GM10248 (cell line): Measurements from ENCODE around the gene DUS1L.
A peak's percentile ranks its signal among the peaks of the same experiment; 100 is the strongest.

ENCODE experiments used
- CTCF ChIA-PET: fragments of 300-600 bp; sonication (Branson Sonifier 250); formaldehyde crosslinking; extraction: SDS; loops from one replicate; lab custom pipeline; 2021; ENCODE audit warnings: antibody characterized with exemption; lab: Yijun Ruan, JAX
- POLR2A ChIA-PET: fragments of 350-650 bp; sonication (Branson Sonifier 250); formaldehyde crosslinking; extraction: SDS; loops from one replicate; lab custom pipeline; 2020; ENCODE audit warnings: antibody characterized with exemption; lab: Yijun Ruan, JAX
- DNase-seq: peaks from one replicate; pipeline ENCODE4 v3.0.0; 2012; ENCODE audit errors: extremely low spot score
- TF ChIP-seq, protein P1 (sequence below): IDR thresholded peaks from 2 replicates; pipeline ENCODE4 v1.5.1; 2012; ENCODE audit warnings: mild to moderate bottlenecking, low read depth; ENCODE audit errors: extremely low read depth, missing control alignments, control extremely low read depth

The DUS1L gene

DNA sequence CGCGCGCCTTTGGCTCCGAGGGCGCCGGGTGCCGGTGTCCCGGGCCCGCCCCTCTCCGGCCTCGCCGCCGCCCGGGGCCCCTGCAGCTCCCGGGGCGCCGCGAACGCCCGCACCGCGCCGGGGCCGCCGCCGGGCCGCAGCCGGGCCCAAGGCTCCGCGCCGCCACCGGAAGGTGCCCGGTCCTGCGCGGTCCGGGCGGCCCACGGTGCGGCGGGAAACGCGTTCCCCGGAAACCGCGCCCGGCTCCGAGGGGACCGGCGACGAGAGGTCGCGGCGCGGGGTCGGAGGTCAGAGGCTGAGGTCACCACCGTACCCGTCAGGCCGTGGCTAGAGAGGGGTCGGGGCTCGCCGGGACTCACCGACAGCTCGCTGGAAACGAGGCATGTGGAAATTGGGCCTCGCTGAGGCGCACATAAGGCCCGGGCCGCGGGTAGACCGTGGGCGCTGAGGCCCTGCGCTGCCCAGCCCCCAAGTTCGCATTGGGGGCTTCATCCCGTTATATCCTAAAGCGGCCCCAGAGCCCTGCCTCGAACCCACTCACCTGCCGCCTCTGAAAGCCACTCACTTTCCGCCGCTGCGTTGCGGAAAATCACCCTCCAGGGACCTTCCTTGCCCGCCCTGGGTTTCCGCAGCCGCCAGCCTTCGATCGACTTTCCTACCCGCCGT lies at the start of gene DUS1L:
Gene DUS1L, minus strand, starts transcription at position 167 of the 666 bp plus-strand sequence. CDS start 745 bp downstream, outside the sequence.
- TF ChIP-seq, protein P1, sequence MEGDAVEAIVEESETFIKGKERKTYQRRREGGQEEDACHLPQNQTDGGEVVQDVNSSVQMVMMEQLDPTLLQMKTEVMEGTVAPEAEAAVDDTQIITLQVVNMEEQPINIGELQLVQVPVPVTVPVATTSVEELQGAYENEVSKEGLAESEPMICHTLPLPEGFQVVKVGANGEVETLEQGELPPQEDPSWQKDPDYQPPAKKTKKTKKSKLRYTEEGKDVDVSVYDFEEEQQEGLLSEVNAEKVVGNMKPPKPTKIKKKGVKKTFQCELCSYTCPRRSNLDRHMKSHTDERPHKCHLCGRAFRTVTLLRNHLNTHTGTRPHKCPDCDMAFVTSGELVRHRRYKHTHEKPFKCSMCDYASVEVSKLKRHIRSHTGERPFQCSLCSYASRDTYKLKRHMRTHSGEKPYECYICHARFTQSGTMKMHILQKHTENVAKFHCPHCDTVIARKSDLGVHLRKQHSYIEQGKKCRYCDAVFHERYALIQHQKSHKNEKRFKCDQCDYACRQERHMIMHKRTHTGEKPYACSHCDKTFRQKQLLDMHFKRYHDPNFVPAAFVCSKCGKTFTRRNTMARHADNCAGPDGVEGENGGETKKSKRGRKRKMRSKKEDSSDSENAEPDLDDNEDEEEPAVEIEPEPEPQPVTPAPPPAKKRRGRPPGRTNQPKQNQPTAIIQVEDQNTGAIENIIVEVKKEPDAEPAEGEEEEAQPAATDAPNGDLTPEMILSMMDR: no peak
- DNase-seq: peak; percentile 92
- ChIA-PET POLR2A (no interaction called here), CTCF (interaction anchor here (1.0 to 2.1 kb wide), 5 partner anchors 9 to 141 kb away, joined by 3 to 6 read pairs (median 5); partner anchors contain the start of gene DCXR)

DNA sequence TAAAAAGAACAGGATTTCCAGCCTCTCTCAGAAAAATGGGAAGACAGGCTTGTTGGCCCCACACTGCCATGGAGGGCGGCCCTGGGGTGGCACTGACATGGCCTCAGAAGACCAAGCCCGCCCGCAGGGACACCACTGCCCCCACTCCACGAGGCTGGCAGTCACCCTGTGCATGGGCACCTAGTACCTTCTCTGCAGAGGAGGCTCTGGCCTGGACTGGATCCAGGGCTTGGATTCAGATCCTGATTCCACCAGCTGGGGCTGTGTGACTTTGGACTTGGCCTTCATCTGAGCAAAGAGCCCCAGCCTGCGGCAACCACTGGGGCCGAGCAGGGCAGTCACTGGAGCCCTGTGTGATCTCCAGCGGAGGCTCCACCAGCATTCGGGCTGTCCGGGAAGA lies 49.3 kb upstream of the DUS1L start:
- DNase-seq: no peak
- CTCF ChIA-PET: interaction anchor here (0.9 to 1.5 kb wide), 3 partner anchors 9 to 79 kb away, joined by 3 to 4 read pairs (median 3); no protein-coding TSS in a partner anchor
- POLR2A ChIA-PET: no interaction called here
- TF ChIP-seq, protein P1: no peak

DNA sequence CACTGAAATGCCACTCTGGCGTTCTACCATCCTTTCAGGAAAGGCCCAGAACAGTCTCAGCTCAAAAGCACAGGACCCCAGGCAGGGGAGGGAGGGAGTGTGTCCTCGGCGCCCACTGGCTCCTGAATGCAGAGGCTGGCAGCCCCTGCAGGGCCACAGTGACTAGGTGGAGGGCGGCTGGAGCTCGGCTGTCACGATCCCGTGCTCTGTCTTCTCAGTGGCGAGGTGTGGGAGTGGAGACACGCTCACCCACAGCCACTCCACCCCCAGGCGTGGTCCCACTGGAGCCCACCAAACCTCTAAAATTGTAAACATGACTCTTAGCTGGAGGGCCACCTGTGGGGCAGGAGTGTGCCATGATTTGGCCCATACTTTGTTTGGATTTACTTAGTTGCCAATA lies 48.8 kb upstream of the DUS1L start:
- ChIA-PET CTCF (interaction anchor here (0.9 to 1.9 kb wide), 4 partner anchors 8 to 79 kb away, joined by 3 to 4 read pairs (median 4); no protein-coding TSS in a partner anchor), POLR2A (no interaction called here)
- DNase-seq: no peak
- TF ChIP-seq, protein P1: no peak

- DNase-seq: no peak
- CTCF ChIA-PET: interaction anchor here (0.9 to 1.9 kb wide), 6 partner anchors 8 to 79 kb away, joined by 3 to 6 read pairs (median 4); no protein-coding TSS in a partner anchor
- POLR2A ChIA-PET: no interaction called here
- TF ChIP-seq, protein P1: no peak
Observed at GRCh38 chr17:82113941-82114340, 48.3 kb upstream of the DUS1L start.

DNA sequence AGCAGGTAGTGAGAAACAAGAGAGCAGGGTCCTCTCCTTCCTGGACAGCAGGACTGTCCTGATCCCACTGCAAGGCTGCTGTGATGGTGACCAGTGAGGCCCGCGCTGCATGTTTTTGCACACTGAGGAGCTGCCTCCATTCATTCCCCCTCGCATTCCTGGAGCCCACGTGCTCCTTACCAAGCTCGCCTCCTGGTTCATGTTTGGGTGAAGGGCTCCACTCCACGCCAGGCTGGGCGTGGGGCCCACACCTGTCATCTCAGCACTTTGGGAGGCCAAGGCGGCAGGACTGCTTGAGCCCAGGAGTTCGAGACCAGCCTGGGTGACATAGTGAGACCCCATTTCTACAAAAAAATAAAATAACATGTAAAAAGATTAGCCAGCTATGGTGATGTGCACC lies 47.8 kb upstream of the DUS1L start:
- no peak for DNase-seq
- ChIA-PET CTCF (interaction anchor here (1.1 to 1.9 kb wide), 4 partner anchors 9 to 41 kb away, joined by 3 to 6 read pairs (median 4); no protein-coding TSS in a partner anchor), POLR2A (no interaction called here)
- TF ChIP-seq, protein P1: no peak

GRCh38 chr17:82112914-82113311 lies 47.3 kb upstream of the DUS1L start:
- TF ChIP-seq, protein P1: no peak
- POLR2A ChIA-PET: no interaction called here

More at GRCh38 chr17:82112914-82113311, 47.3 kb upstream of the DUS1L start:
- no peak for DNase-seq
- CTCF ChIA-PET: interaction anchor here (1.0 to 1.9 kb wide), 4 partner anchors 9 to 75 kb away, joined by 3 to 6 read pairs (median 4); partner anchors contain the start of gene DCXR
